Lower leg skin (tissue), 3 donors: ENCODE results near the gene ADGRV1.
"Not testable (repeated sequence)": the region's sequence is repeated elsewhere in the genome, so short reads cannot be mapped to it uniquely, and the experiment has no call there.

ENCODE experiments used
- CTCF ChIP-seq, 3 donors: fragments of 450-650 bp; IDR thresholded peaks; one replicate each; pipeline ENCODE4 v1.5.1; 2016; ENCODE audit warnings: antibody characterized with exemption in 3 of 3, mild to moderate bottlenecking in 3 of 3, moderate library complexity in 2 of 3
- POLR2A ChIP-seq, 2 donors: fragments of 450-650 bp; IDR thresholded peaks; one replicate each; pipeline ENCODE4 v1.6.1; 2016 to 2017; ENCODE audit warnings: antibody characterized with exemption in 2 of 2, mild to moderate bottlenecking in 1 of 2, moderate library complexity in 1 of 2

GRCh38 chr5:90576566-90576965 is 18.0 kb downstream of the ADGRV1 start:
- not testable (repeated sequence) for TF ChIP-seq CTCF, POLR2A (IDR thresholded peaks at IDR 0.05)
